SK-N-SH (cell line): Measurements from ENCODE around the gene PGA5. TPM values are rescaled to one million over a fixed set of nuclear protein-coding genes. Genes with fewer than 3 reads are reported as not detected.
A peak's percentile ranks its signal among the peaks of the same experiment; 100 is the strongest.

ENCODE experiments used
- CTCF ChIA-PET: fragments of 300-600, 350-600 bp; formaldehyde crosslinking; extraction: SDS; loops from one replicate; lab custom pipeline; 2021; lab: Yijun Ruan, JAX
- POLR2A ChIA-PET: fragments of 350-600 bp; sonication (Branson Sonifier 250); formaldehyde crosslinking; extraction: SDS; loops from one replicate; lab custom pipeline; 2020; ENCODE audit warnings: antibody characterized with exemption, inconsistent platforms; lab: Yijun Ruan, JAX
- DNase-seq: peaks from one replicate; pipeline ENCODE4 v3.0.0; 2012
- H2AFZ ChIP-seq: fragments of 200-600 bp; sonication (generic); 2 replicates; pipeline ENCODE4 v1.8.1; 2016; ENCODE audit warnings: antibody characterized with exemption, mild to moderate bottlenecking, low read depth
- H3F3A ChIP-seq: fragments of 200-600 bp; sonication (generic); replicated peaks from 2 replicates; pipeline ENCODE3; 2016; ENCODE audit warnings: antibody characterized with exemption, mild to moderate bottlenecking; ENCODE audit not compliant: insufficient read depth
- H3K27ac ChIP-seq, 2 experiments: fragments of 200-500 bp in 1 of 2; fragments of 200-600 bp in 1 of 2; sonication (Bioruptor generic) in 1 of 2; sonication (generic), shearing (Covaris generic) in 1 of 2; 2 replicates each; pipeline versions ENCODE4 v1.5.1 to v1.6.1; 2014 to 2016; ENCODE audit warnings: low read depth in 2 of 2, inconsistent platforms in 1 of 2, low read length in 1 of 2, mild to moderate bottlenecking in 1 of 2, mixed read lengths in 1 of 2
- H3K27me3 ChIP-seq: fragments of 200-600 bp; sonication (generic), shearing (Covaris generic); 2 replicates; pipeline ENCODE4 v1.6.1; 2016; ENCODE audit warnings: mixed run types; ENCODE audit not compliant: insufficient read depth
- H3K36me3 ChIP-seq, 2 experiments: fragments of 200-500 bp in 1 of 2; fragments of 200-600 bp in 1 of 2; sonication (Bioruptor generic) in 1 of 2; sonication (generic) in 1 of 2; replicated peaks in 1 of 2; 2 replicates each; pipeline versions ENCODE3 to v1.5.1; 2014 to 2016; ENCODE audit warnings: low read length in 1 of 2, mild to moderate bottlenecking in 1 of 2; ENCODE audit not compliant: insufficient read depth in 2 of 2, control insufficient read depth in 1 of 2
- H3K4me1 ChIP-seq, 2 experiments: fragments of 200-500 bp in 1 of 2; fragments of 200-600 bp in 1 of 2; sonication (Bioruptor generic) in 1 of 2; sonication (generic), shearing (Covaris generic) in 1 of 2; 2 replicates each; pipeline versions ENCODE4 v1.5.1 to v1.6.1; 2014 to 2016; ENCODE audit warnings: low read depth in 1 of 2, low read length in 1 of 2, mixed run types in 1 of 2; ENCODE audit not compliant: insufficient read depth in 2 of 2, control insufficient read depth in 1 of 2
- H3K4me2 ChIP-seq: fragments of 200-600 bp; sonication (generic), shearing (Covaris generic); 2 replicates; pipeline ENCODE4 v1.6.1; 2017; ENCODE audit warnings: mixed run types
- H3K4me3 ChIP-seq, 2 experiments: fragments of 200-500 bp in 1 of 2; fragments of 200-600 bp in 1 of 2; sonication (Bioruptor generic) in 1 of 2; sonication (generic), shearing (Covaris generic) in 1 of 2; 2 replicates each; pipeline versions ENCODE4 v1.5.1 to v1.8.1; 2014 to 2016; ENCODE audit warnings: low read depth in 2 of 2, inconsistent platforms in 1 of 2, low read length in 1 of 2, mild to moderate bottlenecking in 1 of 2, mixed read lengths in 1 of 2, moderate library complexity in 1 of 2
- H3K79me2 ChIP-seq: fragments of 200-600 bp; sonication (generic); 2 replicates; pipeline ENCODE4 v1.8.1; 2017; ENCODE audit warnings: mild to moderate bottlenecking; ENCODE audit not compliant: insufficient read depth
- H3K9ac ChIP-seq: fragments of 200-600 bp; sonication (generic); 2 replicates; pipeline ENCODE4 v1.6.1; 2017; ENCODE audit warnings: mixed run types
- H3K9me2 ChIP-seq: fragments of 200-600 bp; sonication (generic); 2 replicates; pipeline ENCODE4 v1.6.1; 2017; ENCODE audit warnings: mixed run types
- H3K9me3 ChIP-seq: fragments of 200-600 bp; sonication (generic); 2 replicates; pipeline ENCODE4 v1.6.1; 2017; ENCODE audit warnings: mixed run types, mild to moderate bottlenecking, moderate library complexity
- H4K20me1 ChIP-seq: fragments of 200-600 bp; sonication (generic); 2 replicates; pipeline ENCODE4 v1.6.1; 2017; ENCODE audit warnings: mild to moderate bottlenecking, mixed run types; ENCODE audit not compliant: insufficient read depth
- CHD2 ChIP-seq: fragments of 150-350 bp; IDR thresholded peaks from 2 replicates; pipeline ENCODE4 v1.6.1; 2018; ENCODE audit warnings: low read length; ENCODE audit not compliant: partially characterized antibody
- CTCF ChIP-seq: fragments of 200-600 bp; sonication (generic); IDR thresholded peaks from 2 replicates; pipeline ENCODE4 v1.6.1; 2017; ENCODE audit warnings: antibody characterized with exemption, mild to moderate bottlenecking, moderate library complexity
- ELF1 ChIP-seq: IDR thresholded peaks from 2 replicates; pipeline ENCODE4 v1.4.0; 2012
- FOSL2 ChIP-seq: IDR thresholded peaks from 2 replicates; pipeline ENCODE4 v1.4.0; 2012; ENCODE audit warnings: low read depth, mild to moderate bottlenecking, moderate library complexity, borderline replicate concordance
- FOXJ3 ChIP-seq: sonication (generic); formaldehyde crosslinking; IDR thresholded peaks from 2 replicates; pipeline ENCODE4 v1.5.1; 2020; ENCODE audit warnings: mild to moderate bottlenecking, missing genetic modification reagents
- FOXM1 ChIP-seq: IDR thresholded peaks from 2 replicates; pipeline ENCODE4 v1.4.0; 2012; ENCODE audit warnings: low read depth, mild to moderate bottlenecking
- MAX ChIP-seq: IDR thresholded peaks from 2 replicates; pipeline ENCODE4 v1.4.0; 2012; ENCODE audit warnings: low read depth
- MXI1 ChIP-seq: IDR thresholded peaks from 2 replicates; pipeline ENCODE4 v1.6.1; 2012; ENCODE audit warnings: mild to moderate bottlenecking, low read depth, low read length, improper control_type of control experiment
- NFIC ChIP-seq: IDR thresholded peaks from 2 replicates; pipeline ENCODE4 v1.4.0; 2012; ENCODE audit warnings: borderline replicate concordance
- NRF1 ChIP-seq: IDR thresholded peaks from 2 replicates; pipeline ENCODE4 v1.6.1; 2012; ENCODE audit warnings: low read depth, mild to moderate bottlenecking, low read length
- PBX3 ChIP-seq: IDR thresholded peaks from 2 replicates; pipeline ENCODE4; 2012
- POLR2AphosphoS5 ChIP-seq: IDR thresholded peaks from 2 replicates; pipeline ENCODE4 v1.6.1; 2012; ENCODE audit warnings: low read depth, low read length
- RAD21 ChIP-seq: IDR thresholded peaks from 2 replicates; pipeline ENCODE4 v1.6.1; 2012; ENCODE audit warnings: mild to moderate bottlenecking, low read length
- RCOR1 ChIP-seq: fragments of 150-350 bp; IDR thresholded peaks from 2 replicates; pipeline ENCODE4 v1.6.1; 2017; ENCODE audit warnings: antibody characterized with exemption, low read length
- RFX5 ChIP-seq: IDR thresholded peaks from 2 replicates; pipeline ENCODE4 v1.6.1; 2012; ENCODE audit warnings: mild to moderate bottlenecking, improper control_type of control experiment, low read length
- SIN3A ChIP-seq: IDR thresholded peaks from 2 replicates; pipeline ENCODE4 v1.6.1; 2012; ENCODE audit warnings: low read depth, mild to moderate bottlenecking, low read length, moderate library complexity, borderline replicate concordance
- TAF1 ChIP-seq: IDR thresholded peaks from 2 replicates; pipeline ENCODE4 v1.6.1; 2012; ENCODE audit warnings: low read depth, mild to moderate bottlenecking, low read length, moderate library complexity, borderline replicate concordance
- USF1 ChIP-seq: IDR thresholded peaks from 2 replicates; pipeline ENCODE4 v1.4.0; 2012; ENCODE audit warnings: low read depth, borderline replicate concordance
- WGBS: methylation state at CpG from one replicate; pipeline ENCODE4 v1.1.6; 2017; ENCODE audit warnings: low lambda C conversion rate; 5-methylcytosine and 5-hydroxymethylcytosine counted together
- polyA plus RNA-seq, 3 experiments: library from polyadenylated mRNA; depleted of rRNA; stranded (reverse); fragments of >200 nt; gene quantifications; 2 replicates each; pipeline ENCODE4 v1.2.3, GENCODE V29; 2012
- TF ChIP-seq, protein P1 (sequence below): IDR thresholded peaks from 2 replicates; pipeline ENCODE4 v1.4.0; 2012; ENCODE audit warnings: low read depth, borderline replicate concordance

Gene PGA5
- polyA plus RNA-seq, 1 of the 3 experiments (the other 2 are of a cell fraction): not detected

GRCh38 chr11:61293867-61294716, 53.1 kb downstream of the PGA5 start (continued):
- TF ChIP-seq SIN3A (no peak), MAX (0 out of 2 replicates have a peak, but pooled peaks have one; percentile 62), USF1 (no peak)
- TF ChIP-seq, all 33 proteins: peak for 4

GRCh38 chr11:61294717-61295595, 54.0 kb downstream of the PGA5 start, which contains the start of gene VWCE:
VWCE (minus strand) TSS chr11:61295316; CDS start chr11:61295037, 279 bp downstream.
- Histone ChIP-seq H3K4me3 (peak within 1 kb of the TSS; percentile 55 to 69), H3K9me3 (no peaks in the 10 kb centered on the region), H3K9me2 (no peaks in the 10 kb centered on the region), H3K27ac (peak within 1 kb of the TSS in 1 of 2 experiments; percentile 58; a peak in 2 of 4 replicates), H3K4me1 (peaks cover 16 to 23% of the 10 kb centered on the region in 2 experiments; a peak in 2 of 4 replicates), H4K20me1 (0 out of 2 replicates have a peak, but pooled peaks cover 6% of the 10 kb centered on the region), H3F3A (peaks cover 17% of the 10 kb centered on the region), H3K9ac (peak within 1 kb of the TSS; percentile 58), H3K27me3 (no peaks in the 10 kb centered on the region), H3K79me2 (no peaks in the 10 kb centered on the region), H3K36me3 (peaks cover 3 to 21% of the 10 kb centered on the region in 2 experiments), H2AFZ (peak within 1 kb of the TSS; percentile 69; the same call in 1 of the 2 replicates), H3K4me2 (peak within 1 kb of the TSS; percentile 97)
- CTCF ChIA-PET: interaction anchor here (0.6 to 3.2 kb wide), 11 partner anchors 18 to 464 kb away, joined by 3 to 20 read pairs (median 3); no protein-coding TSS in a partner anchor
- POLR2A ChIA-PET: interaction anchor here (0.6 to 1.3 kb wide), 3 partner anchors 67 to 119 kb away, joined by 3 to 9 read pairs (median 7); partner anchors contain the start of genes CYB561A3 and TMEM138
- WGBS: 14% methylated on average over 24 of the region's 97 CpGs
- peak; percentile 89 for DNase-seq
- peak; percentile 36 for TF ChIP-seq CTCF
- TF ChIP-seq FOXJ3: no peak
- TF ChIP-seq RAD21: peak; percentile 23; the same call in 1 of the 2 replicates
- no peak for TF ChIP-seq USF1
- no peak for TF ChIP-seq ELF1
- TF ChIP-seq RCOR1: no peak
- no peak for TF ChIP-seq SIN3A
- no peak; the same call in 1 of the 2 replicates for TF ChIP-seq MAX
- peak; percentile 4 for TF ChIP-seq CHD2
- TF ChIP-seq MXI1: no peak
- TF ChIP-seq FOXM1: no peak
- TF ChIP-seq NFIC: no peak
- no peak for TF ChIP-seq FOSL2
- no peak for TF ChIP-seq TAF1
- TF ChIP-seq, protein P1, sequence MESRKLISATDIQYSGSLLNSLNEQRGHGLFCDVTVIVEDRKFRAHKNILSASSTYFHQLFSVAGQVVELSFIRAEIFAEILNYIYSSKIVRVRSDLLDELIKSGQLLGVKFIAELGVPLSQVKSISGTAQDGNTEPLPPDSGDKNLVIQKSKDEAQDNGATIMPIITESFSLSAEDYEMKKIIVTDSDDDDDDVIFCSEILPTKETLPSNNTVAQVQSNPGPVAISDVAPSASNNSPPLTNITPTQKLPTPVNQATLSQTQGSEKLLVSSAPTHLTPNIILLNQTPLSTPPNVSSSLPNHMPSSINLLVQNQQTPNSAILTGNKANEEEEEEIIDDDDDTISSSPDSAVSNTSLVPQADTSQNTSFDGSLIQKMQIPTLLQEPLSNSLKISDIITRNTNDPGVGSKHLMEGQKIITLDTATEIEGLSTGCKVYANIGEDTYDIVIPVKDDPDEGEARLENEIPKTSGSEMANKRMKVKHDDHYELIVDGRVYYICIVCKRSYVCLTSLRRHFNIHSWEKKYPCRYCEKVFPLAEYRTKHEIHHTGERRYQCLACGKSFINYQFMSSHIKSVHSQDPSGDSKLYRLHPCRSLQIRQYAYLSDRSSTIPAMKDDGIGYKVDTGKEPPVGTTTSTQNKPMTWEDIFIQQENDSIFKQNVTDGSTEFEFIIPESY: no peak
- TF ChIP-seq PBX3: no peak
- TF ChIP-seq NRF1: no peak
- no peak for TF ChIP-seq RFX5
- 0 out of 2 replicates have a peak, but pooled peaks have one; percentile 11 for TF ChIP-seq POLR2AphosphoS5
